Loucy (cell line): ENCODE results near the gene SLC15A1.

Experiments used
- EZH2phosphoT487 ChIP-seq: fragments of 200-600 bp; IDR thresholded peaks from 2 replicates; pipeline ENCODE4 v1.6.1; 2018; ENCODE audit warnings: antibody characterized with exemption, mild to moderate bottlenecking, moderate library complexity, borderline replicate concordance
- TF ChIP-seq, protein P1 (sequence below): fragments of 200-600 bp; sonication (generic); conservative IDR thresholded peaks from 2 replicates; pipeline ENCODE4 v1.5.1; 2014; ENCODE audit warnings: mild to moderate bottlenecking, antibody characterized with exemption, low read length

- TF ChIP-seq, protein P1, sequence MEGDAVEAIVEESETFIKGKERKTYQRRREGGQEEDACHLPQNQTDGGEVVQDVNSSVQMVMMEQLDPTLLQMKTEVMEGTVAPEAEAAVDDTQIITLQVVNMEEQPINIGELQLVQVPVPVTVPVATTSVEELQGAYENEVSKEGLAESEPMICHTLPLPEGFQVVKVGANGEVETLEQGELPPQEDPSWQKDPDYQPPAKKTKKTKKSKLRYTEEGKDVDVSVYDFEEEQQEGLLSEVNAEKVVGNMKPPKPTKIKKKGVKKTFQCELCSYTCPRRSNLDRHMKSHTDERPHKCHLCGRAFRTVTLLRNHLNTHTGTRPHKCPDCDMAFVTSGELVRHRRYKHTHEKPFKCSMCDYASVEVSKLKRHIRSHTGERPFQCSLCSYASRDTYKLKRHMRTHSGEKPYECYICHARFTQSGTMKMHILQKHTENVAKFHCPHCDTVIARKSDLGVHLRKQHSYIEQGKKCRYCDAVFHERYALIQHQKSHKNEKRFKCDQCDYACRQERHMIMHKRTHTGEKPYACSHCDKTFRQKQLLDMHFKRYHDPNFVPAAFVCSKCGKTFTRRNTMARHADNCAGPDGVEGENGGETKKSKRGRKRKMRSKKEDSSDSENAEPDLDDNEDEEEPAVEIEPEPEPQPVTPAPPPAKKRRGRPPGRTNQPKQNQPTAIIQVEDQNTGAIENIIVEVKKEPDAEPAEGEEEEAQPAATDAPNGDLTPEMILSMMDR = no peak
- TF ChIP-seq EZH2phosphoT487 = no peak
These were observed 100.7 kb downstream of the SLC15A1 start for GRCh38 chr13:98651744-98652143.
